Measurements from ENCODE around the gene MACF1. TPM values are rescaled to one million over a fixed set of nuclear protein-coding genes. Genes with fewer than 3 reads are reported as not detected.

Gene MACF1
- total RNA-seq, 4 donors from 2014 or later: 187 to 436 (median 261) TPM

GRCh38 chr1:39174390-39175081, 30.0 kb upstream of the MACF1 start:
- no peak for TF ChIP-seq CTCF (IDR thresholded peaks at IDR 0.05)
- TF ChIP-seq POLR2A (IDR thresholded peaks at IDR 0.05): no peak
- Histone ChIP-seq H3K4me3 (no peak overlapping the region), H3K27ac (peak overlapping the region in 1 of 4 donors; percentile 62), H3K36me3 (no peaks in the 10 kb centered on the region), H3K4me1 (peaks cover 0 to 17% (median 0%) of the 10 kb centered on the region in 4 donors), H3K9me3 (no peaks in the 10 kb centered on the region), H3K27me3 (no peaks in the 10 kb centered on the region)
- DNase-seq: no peak

GRCh38 chr1:39177706-39178105, 26.8 kb upstream of the MACF1 start:
- no peaks in the 10 kb centered on the region for H3K9me3 ChIP-seq
- H3K4me3 ChIP-seq: no peak overlapping the region
- DNase-seq: no peak
- H3K27me3 ChIP-seq: no peaks in the 10 kb centered on the region
- peaks cover 0 to 17% (median 0%) of the 10 kb centered on the region in 4 donors for H3K4me1 ChIP-seq
- no peak for TF ChIP-seq CTCF (IDR thresholded peaks at IDR 0.05)
- no peak for TF ChIP-seq POLR2A (IDR thresholded peaks at IDR 0.05)
- no peaks in the 10 kb centered on the region for H3K36me3 ChIP-seq
- H3K27ac ChIP-seq: no peak overlapping the region

- Histone ChIP-seq H3K4me3 (no peak overlapping the region), H3K27me3 (no peaks in the 10 kb centered on the region), H3K9me3 (no peaks in the 10 kb centered on the region), H3K36me3 (no peaks in the 10 kb centered on the region), H3K4me1 (peaks cover 0 to 21% (median 3%) of the 10 kb centered on the region in 4 donors), H3K27ac (peak overlapping the region in 1 of 4 donors; percentile 44)
- no peak for DNase-seq
- no peak for TF ChIP-seq POLR2A (IDR thresholded peaks at IDR 0.05)
- no peak for TF ChIP-seq CTCF (IDR thresholded peaks at IDR 0.05)
These were observed 25.7 kb upstream of the MACF1 start for GRCh38 chr1:39178541-39179431.

- no peak overlapping the region for H3K27ac ChIP-seq
- DNase-seq: no peak
- no peak for TF ChIP-seq CTCF (IDR thresholded peaks at IDR 0.05)
- no peak for TF ChIP-seq POLR2A (IDR thresholded peaks at IDR 0.05)
- H3K4me1 ChIP-seq: peaks cover 0 to 25% (median 6%) of the 10 kb centered on the region in 4 donors
- H3K27me3 ChIP-seq: no peaks in the 10 kb centered on the region
- H3K9me3 ChIP-seq: no peaks in the 10 kb centered on the region
- no peaks in the 10 kb centered on the region for H3K36me3 ChIP-seq
- no peak overlapping the region for H3K4me3 ChIP-seq
These were observed 23.2 kb upstream of the MACF1 start for GRCh38 chr1:39181311-39181710.

GRCh38 chr1:39182804-39183203, 21.7 kb upstream of the MACF1 start:
- DNase-seq: no peak
- peaks cover 0 to 25% (median 6%) of the 10 kb centered on the region in 4 donors for H3K4me1 ChIP-seq
- no peak overlapping the region for H3K4me3 ChIP-seq
- no peaks in the 10 kb centered on the region for H3K9me3 ChIP-seq
- H3K27me3 ChIP-seq: no peaks in the 10 kb centered on the region
- no peaks in the 10 kb centered on the region for H3K36me3 ChIP-seq
- H3K27ac ChIP-seq: peak overlapping the region in 1 of 4 donors; percentile 14
- TF ChIP-seq CTCF (IDR thresholded peaks at IDR 0.05) (no peak), POLR2A (IDR thresholded peaks at IDR 0.05) (no peak)
